ENCODE measurements around the gene DNAH8. TPM values are rescaled to one million over a fixed set of nuclear protein-coding genes. Genes with fewer than 3 reads are reported as not detected.
"Not testable (repeated sequence)": the region's sequence is repeated elsewhere in the genome, so short reads cannot be mapped to it uniquely, and the experiment has no call there.

The DNAH8 gene
- polyA plus RNA-seq, 1 donor, result 2.1 TPM

GRCh38 chr6:38796437-38796836, 81.3 kb downstream of the DNAH8 start:
- DNase-seq (ENCODE audit: low read depth), result not testable (repeated sequence)

GRCh38 chr6:38796850-38797249, 81.7 kb downstream of the DNAH8 start:
- no peak for DNase-seq (ENCODE audit: low read depth)

DNA sequence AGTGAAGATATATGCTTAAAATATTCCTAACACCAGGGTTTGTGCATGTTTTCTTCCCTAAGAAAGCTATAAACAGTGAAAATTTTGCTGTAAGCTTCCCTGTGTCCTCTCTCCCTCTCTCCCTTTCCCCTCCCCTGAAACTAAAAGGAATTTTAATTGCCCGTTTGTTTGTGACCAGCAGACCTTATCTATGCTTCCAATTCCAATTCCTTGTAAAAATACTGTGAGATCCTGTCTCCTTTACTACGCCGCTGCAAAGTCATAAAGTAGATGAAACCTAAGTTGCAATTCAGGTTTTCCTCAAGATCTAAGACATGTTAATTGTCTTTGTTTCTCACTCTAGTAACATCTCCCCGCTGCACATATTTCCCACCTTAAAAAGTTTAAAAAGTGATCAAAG, 82.3 kb downstream of the DNAH8 start:
- DNase-seq (ENCODE audit: low read depth), result no peak

GRCh38 chr6:38799529-38800184, 84.5 kb downstream of the DNAH8 start:
- no peak for DNase-seq (ENCODE audit: low read depth)

GRCh38 chr6:38801305-38801704, 86.2 kb downstream of the DNAH8 start:
- no peak for DNase-seq (ENCODE audit: low read depth)

GRCh38 chr6:38802497-38802896, 87.4 kb downstream of the DNAH8 start:
- DNase-seq (ENCODE audit: low read depth), result no peak

GRCh38 chr6:38803129-38803528, 88.0 kb downstream of the DNAH8 start:
- DNase-seq (ENCODE audit: low read depth), result no peak

DNA sequence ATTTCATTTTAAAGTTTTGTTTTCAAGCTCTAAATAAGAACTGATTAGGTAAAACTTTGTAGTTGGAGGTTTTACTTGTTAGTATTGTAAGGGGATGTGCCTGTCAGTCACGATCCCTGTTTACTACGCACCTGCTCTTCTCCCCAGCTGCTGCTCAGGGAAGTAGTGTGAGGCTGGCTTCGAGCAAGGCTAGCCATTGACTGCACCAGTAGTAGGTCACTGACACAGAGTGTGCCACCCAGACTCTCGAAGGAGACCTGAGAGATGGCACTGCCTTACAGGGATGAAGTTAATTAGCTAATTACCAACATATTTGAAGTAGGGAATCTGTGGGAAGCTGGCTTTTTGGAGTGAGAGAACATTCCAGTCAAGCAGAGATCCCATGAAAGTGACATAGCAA, 89.2 kb downstream of the DNAH8 start:
- no peak for DNase-seq (ENCODE audit: low read depth)

DNA sequence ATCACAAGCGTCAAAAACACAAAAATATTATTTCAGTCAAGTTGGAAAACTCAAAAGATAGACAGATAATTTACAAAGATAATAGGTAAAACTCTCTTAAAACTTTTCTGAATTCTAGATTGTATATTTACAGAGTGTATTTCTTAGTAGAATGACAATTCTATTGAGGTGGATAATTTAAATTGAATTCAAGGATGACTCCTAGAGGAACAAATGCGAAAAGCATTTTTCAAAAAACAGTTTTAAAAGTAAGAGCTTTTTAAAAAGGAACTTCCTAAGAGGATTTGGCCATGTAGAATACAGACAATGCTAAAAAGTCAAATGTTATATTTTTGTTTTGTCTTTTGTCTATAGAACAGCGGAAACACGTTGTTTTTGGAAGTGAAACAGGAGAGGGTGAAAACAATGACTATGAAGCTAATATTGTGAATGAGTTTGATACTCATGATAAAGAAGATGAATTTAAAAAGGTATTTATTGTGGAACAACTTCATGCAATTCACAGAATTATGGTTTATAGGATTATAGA, 90.1 kb downstream of the DNAH8 start:
- DNase-seq (ENCODE audit: low read depth), result no peak

DNA sequence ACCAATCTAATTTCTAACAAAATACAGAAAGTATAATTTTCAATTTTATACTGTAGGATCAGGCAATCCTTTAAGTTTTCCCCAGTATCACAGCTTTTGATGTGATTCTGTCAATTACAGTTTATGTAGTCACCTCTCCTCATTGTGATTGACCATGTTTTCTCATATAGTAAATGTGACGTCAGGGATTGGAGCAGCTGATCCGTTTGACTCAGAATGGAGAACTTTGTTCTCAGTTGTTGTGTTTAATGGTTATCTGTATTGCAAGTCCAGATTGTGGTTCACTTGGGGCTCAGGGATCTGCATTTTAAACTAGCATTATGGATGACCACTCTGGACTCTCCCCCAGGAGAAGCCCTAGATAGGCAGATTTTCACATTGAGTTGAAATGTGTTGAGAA, 90.6 kb downstream of the DNAH8 start:
- DNase-seq (ENCODE audit: low read depth), result no peak

DNA sequence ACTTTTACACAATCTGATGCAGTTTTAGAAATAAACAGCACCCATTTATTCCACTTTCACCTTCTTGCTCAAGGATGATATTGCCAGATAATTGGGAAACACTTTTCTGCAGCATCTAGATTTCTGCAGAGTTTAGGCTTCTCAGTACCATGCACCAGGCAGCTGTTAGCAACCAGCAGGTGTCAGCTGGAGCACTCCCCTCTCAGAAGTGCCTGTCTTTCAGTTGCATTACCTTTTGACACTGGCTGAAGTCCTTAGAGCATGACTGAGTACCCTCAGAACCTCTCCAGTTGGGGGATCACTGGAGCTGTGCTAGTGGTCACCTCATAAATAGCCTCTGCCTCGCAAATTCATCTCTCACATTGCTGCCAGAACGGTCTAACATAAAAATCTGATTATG, 91.2 kb downstream of the DNAH8 start:
- DNase-seq (ENCODE audit: low read depth), result no peak

DNA sequence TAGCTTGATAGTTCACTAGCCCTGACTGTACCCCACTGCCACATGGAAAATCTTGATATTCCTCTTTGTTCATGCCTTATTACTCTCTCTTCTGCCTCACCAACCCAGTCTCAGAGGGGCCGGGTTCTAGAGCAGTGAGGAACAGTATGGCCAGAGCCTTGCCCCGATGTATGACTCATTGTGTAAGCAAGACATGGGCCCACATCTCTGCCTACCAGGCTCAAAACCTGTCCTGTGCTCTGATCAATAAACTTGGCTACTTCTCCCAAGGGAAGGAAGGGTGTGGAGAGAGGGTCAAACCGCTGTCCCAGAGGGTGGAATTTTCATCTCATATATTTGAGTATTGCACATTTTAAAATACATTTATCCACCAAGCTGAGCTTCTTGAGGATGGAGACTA, 91.7 kb downstream of the DNAH8 start:
- DNase-seq (ENCODE audit: low read depth), result no peak

DNA sequence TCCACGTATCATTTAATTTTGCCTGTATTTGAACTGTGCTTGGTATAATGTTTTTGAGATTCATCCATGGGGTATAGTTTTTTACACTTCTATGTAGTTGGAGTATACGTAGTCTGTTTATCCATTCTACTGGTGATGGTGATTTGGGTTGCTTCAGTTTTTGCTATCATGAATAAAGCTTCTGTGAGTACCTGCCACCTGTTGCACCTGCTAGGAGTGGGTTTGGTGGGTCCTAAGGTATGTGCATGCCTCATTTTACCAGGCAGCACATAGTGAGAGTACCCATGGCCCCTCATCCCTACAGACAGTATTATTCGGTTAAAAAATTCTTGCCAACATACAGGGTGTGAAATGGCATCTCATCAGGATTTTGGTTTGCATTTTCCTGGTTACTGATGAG, 92.9 kb downstream of the DNAH8 start:
- no peak for DNase-seq (ENCODE audit: low read depth)

GRCh38 chr6:38813041-38813823, 98.1 kb downstream of the DNAH8 start:
- DNase-seq (ENCODE audit: low read depth), result no peak

DNA sequence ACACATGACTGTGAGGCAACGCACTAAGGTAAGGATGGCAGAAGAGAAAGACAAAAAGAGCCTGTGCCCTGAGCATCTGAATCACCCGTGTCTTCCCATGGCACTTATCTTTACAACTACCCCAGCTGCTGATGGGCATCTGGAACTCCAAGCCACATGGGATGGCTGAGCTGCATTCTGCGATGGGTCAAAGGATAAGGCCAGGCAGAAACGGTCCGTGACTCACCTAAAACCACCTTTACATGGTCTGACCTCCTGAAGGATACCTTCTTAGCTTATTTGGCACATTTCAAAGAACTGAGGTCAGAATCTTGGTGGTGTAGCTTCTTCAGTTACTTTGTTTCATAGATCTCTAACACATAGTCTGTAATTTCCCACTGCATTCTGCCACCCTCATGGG, 99.7 kb downstream of the DNAH8 start:
- DNase-seq (ENCODE audit: low read depth), result no peak

DNA sequence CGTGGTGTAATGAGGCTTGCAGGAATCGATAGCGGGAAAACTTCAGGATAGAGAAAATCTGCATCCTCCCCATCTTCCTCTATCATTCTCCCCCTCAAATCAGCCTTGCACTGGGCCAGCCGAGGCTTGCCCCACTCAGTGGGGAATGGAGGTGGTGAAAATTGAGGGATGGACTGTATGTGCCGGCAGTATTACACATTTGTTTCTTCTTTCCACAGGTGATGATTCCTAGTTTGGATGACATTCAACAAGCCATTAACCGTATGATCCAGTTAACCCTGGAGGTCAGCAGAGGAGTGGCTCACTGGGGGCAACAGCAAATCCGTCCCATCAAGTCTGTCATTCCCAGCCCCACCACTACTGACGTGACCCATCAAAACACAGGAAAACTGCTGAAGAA, 100.1 kb downstream of the DNAH8 start:
- no peak for DNase-seq (ENCODE audit: low read depth)

DNA sequence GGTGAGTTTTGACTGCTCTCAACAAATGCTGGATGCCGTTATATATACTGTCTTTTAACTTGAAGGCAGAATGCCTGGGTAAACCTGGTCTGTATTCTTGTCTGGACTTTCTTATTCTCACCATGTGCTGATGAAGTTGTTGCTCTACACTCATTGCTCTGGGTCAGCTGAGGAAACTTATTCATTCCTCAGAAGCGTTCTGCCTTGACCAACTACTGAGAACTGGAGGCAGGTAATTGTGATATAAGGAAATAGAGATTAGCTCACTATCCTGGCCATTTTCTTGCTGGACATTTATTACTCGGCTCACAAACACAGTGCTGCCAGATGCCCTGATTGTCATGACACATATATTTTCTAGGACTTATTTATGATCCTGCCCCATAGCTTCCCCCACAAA, 103.6 kb downstream of the DNAH8 start:
- DNase-seq (ENCODE audit: low read depth), result no peak

DNA sequence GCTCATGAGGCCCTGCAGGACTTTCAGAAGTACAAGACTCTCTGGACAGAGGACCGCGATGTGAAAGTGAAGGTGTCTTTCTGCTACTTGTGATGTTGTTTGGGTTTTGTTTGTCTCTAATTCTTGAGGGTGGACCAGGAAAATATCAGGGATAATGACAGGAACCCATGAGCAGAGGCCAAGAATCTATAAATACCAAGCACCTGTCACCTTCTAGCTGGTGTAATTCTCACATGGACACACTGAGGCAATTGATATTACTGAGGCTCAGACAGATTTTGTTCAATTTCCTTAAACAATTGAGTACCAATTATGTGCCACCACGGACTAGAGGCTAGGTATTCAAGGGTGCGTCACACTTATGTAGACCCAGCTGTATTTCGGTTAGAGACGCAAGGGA, 107.9 kb downstream of the DNAH8 start:
- DNase-seq (ENCODE audit: low read depth), result no peak

GRCh38 chr6:38824243-38824894, 109.3 kb downstream of the DNAH8 start:
- no peak for DNase-seq (ENCODE audit: low read depth)

DNA sequence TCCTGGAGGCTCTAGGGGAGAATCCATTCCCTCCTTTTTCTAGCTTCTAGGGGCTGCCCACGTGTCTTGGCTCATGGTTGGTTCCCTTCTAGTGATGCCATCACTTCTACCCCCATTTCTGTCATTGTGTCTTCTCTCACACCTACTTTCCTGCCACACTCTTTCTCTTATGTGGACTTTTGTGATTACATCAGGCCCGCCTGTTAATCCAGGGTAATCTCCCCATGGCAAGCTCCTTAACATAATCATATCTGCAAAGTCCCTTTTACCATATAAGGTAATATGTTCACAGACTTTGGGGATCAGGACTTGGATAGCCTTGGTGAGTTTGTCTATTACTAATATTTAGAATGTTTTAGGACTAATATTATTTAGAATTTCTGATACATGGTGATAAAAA, 111.9 kb downstream of the DNAH8 start:
- DNase-seq (ENCODE audit: low read depth), result no peak

- no peak for DNase-seq (ENCODE audit: low read depth)
These were observed 116.8 kb downstream of the DNAH8 start for GRCh38 chr6:38831865-38832264.

GRCh38 chr6:38833320-38833719, 118.2 kb downstream of the DNAH8 start:
- no peak for DNase-seq (ENCODE audit: low read depth)

- DNase-seq (ENCODE audit: low read depth), result no peak
These were observed 121.5 kb downstream of the DNAH8 start for GRCh38 chr6:38836585-38836984.

Measured in forelimb muscle (tissue), 1 donor.